Lower leg skin (tissue), 4 donors: ENCODE results near the gene BORCS5. TPM values are rescaled to one million over a fixed set of nuclear protein-coding genes. Genes with fewer than 3 reads are reported as not detected.

ENCODE experiments used
- DNase-seq, 2 donors: peaks; one replicate each; pipeline ENCODE4 v3.0.0-alpha.2; 2019; ENCODE audit warnings: low spot score in 2 of 2
- H3K4me3 ChIP-seq: fragments of 200-600 bp; sonication (generic); 2 replicates; pipeline ENCODE4 v1.5.1; 2017; ENCODE audit warnings: mild to moderate bottlenecking, low read depth; ENCODE audit not compliant: poor library complexity, severe bottlenecking
- CTCF ChIP-seq, 3 donors: fragments of 450-650 bp; IDR thresholded peaks; one replicate each; pipeline ENCODE4 v1.5.1; 2016; ENCODE audit warnings: antibody characterized with exemption in 3 of 3, mild to moderate bottlenecking in 3 of 3, moderate library complexity in 2 of 3
- POLR2A ChIP-seq, 2 donors: fragments of 450-650 bp; IDR thresholded peaks; one replicate each; pipeline ENCODE4 v1.6.1; 2016 to 2017; ENCODE audit warnings: antibody characterized with exemption in 2 of 2, mild to moderate bottlenecking in 1 of 2, moderate library complexity in 1 of 2
- WGBS, 2 donors: methylation state at CpG; one replicate each; pipeline ENCODE4 v1.1.5; 2018; 5-methylcytosine and 5-hydroxymethylcytosine counted together
- intact Hi-C: fragments of 100-400 bp; cut with DNase I; formaldehyde crosslinking; loops from one replicate; pipeline ENCODE4 v1.15.0; 2023; ENCODE audit warnings: low total_unique reads
- total RNA-seq, 4 donors: library from RNA; depleted of rRNA; stranded (reverse); fragments of >200 nt; gene quantifications; one replicate each; pipeline ENCODE4 v1.1.0, GENCODE V29; 2016

The BORCS5 gene
- total RNA-seq, 4 donors from 2014 or later = 5.3 to 13.4 (median 10.1) TPM

DNA sequence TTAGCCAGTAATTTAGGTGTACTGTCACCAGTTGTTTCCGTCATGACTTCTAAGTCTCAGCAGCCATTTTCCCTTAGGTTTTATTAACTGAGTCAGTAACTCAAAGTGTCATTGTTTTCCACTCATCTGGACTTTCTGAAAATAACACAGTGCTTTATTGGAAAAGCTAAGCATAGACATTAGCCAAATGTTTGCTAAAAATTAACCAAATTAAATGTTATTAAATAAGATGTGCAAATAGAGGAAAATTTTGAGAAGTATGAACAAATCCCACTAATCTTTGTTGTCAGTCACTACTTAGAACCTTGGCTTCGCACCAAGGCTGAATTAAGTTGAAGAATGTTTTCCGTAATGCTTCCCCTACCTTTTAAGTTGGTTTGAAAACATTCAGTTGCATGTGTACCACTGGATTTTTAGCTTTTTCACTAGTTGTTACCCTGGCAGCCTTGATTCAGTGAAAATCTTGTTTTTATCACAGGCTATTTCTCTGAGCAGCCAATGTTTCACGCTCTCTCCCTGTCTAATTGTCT, 43.0 kb downstream of the BORCS5 start:
- no peak for TF ChIP-seq POLR2A (IDR thresholded peaks at IDR 0.05)
- TF ChIP-seq CTCF (IDR thresholded peaks at IDR 0.05) = no peak
- H3K4me3 ChIP-seq = no peak overlapping the region
- DNase-seq = no peak
- intact Hi-C loops = no loop called here
- WGBS, 2 donors = 61 to 68% methylated on average over 4 of the region's 4 CpGs

GRCh38 chr12:12400793-12401192, 43.9 kb downstream of the BORCS5 start:
- intact Hi-C loops = no loop called here
- TF ChIP-seq POLR2A (IDR thresholded peaks at IDR 0.05) (no peak), CTCF (IDR thresholded peaks at IDR 0.05) (no peak)
- H3K4me3 ChIP-seq = no peak overlapping the region
- WGBS, 2 donors = 67 to 98% methylated on average over 3 of the region's 3 CpGs
- no peak for DNase-seq

DNA sequence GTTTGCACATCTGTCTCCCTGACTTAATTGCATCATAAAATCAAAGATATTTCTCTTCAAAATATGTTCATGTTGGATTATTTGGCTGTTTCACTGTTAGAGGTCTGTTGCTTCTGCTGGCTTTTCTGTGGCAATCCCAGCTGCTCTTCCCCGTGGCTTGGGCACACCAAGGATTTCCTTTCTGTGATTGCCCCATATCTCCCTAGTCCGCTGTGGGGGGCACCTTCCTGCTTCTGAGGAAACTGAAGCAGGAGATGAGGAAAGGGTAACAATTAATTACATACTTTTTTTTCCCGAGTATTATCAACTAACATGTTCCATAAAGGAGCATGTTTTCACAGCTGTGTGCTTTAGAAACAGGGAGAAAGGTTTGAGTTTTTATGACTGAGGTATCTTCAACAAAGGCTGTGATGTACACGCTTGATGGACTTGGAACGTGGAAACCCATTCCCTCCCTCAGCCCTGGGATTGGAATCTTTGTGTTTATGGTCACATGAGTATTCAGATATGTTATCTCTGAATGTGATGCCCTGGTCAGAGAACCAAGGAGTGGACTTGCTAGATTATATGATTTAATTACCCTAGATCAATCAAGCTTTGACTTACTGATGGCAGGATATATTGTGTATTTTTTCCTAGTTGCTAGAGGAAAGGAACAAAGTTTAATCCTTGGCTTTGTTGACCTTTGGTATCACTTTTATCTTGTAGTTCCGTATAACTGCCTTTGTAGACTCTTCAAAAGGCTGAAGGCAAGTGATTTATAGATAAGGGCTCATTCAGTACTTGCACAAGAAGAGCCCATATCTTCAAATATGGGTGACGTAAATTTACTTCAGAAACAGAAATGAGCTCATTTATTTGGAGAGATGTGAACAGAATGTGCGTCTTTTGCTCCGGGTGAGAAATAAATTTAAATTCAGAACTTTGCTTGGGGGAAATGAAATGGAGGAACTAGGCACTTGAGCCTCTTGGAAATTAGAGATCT, 46.7 kb downstream of the BORCS5 start:
- intact Hi-C loops = no loop called here
- H3K4me3 ChIP-seq = no peak overlapping the region
- no peak for DNase-seq
- 69 to 71% methylated on average over 9 of the region's 9 CpGs for WGBS, 2 donors
- TF ChIP-seq POLR2A (IDR thresholded peaks at IDR 0.05) = no peak
- TF ChIP-seq CTCF (IDR thresholded peaks at IDR 0.05) = no peak

- WGBS, 2 donors = 100% methylated on average over 1 of the region's 1 CpG
- intact Hi-C loops = no loop called here
- H3K4me3 ChIP-seq = no peak overlapping the region
- TF ChIP-seq POLR2A (IDR thresholded peaks at IDR 0.05) = no peak
- no peak for TF ChIP-seq CTCF (IDR thresholded peaks at IDR 0.05)
- DNase-seq = no peak
These were observed 47.4 kb downstream of the BORCS5 start for GRCh38 chr12:12404297-12404696.

- H3K4me3 ChIP-seq = no peak overlapping the region
- TF ChIP-seq POLR2A (IDR thresholded peaks at IDR 0.05) (no peak), CTCF (IDR thresholded peaks at IDR 0.05) (no peak)
- 34 to 42% methylated on average over 5 of the region's 5 CpGs for WGBS, 2 donors
- intact Hi-C loops = no loop called here
- no peak for DNase-seq
These were observed 49.0 kb downstream of the BORCS5 start for GRCh38 chr12:12405882-12406281.
